Activated CD4-positive, alpha-beta T cell treated with anti-CD3 and anti-CD28 coated beads, Interleukin-2, amount 50 U/mL, for 4 hours (primary cell): ENCODE measurements around the gene FBN1.

ENCODE experiments used
- DNase-seq, 2 experiments: peaks; one replicate each; pipeline ENCODE4 v3.0.0-alpha.2; 2020

The FBN1 gene

GRCh38 chr15:48419896-48420295, 225.6 kb downstream of the FBN1 start:
- DNase-seq = no peak

GRCh38 chr15:48418343-48418742, 227.2 kb downstream of the FBN1 start:
- no peak for DNase-seq

DNA sequence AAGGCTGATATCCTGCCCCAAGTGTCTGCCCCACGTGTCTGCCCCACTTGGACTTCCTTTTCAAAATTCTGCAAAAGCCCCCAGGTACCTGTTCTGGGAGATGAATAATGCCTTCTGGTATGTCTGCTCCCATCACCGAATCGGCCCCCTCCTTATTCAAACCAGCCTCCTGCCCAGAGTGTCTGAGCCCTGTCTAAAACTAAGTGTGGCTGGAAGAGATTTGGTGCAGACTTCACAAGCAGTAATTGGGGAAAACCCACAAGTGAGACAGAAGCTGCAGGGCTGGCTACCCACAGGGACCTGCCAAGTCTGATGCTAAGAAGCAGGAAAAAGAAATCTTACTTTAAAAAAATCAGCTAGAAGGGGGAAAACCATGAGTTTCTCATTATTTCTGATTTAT, 229.2 kb downstream of the FBN1 start:
- DNase-seq = no peak

- no peak for DNase-seq
These were observed 230.2 kb downstream of the FBN1 start for GRCh38 chr15:48415036-48415886.

- DNase-seq = no peak
These were observed 231.5 kb downstream of the FBN1 start for GRCh38 chr15:48414015-48414414.

- DNase-seq = no peak
These were observed 232.2 kb downstream of the FBN1 start for GRCh38 chr15:48413304-48413703.

- DNase-seq = no peak
These were observed 233.4 kb downstream of the FBN1 start for GRCh38 chr15:48411971-48412591.

GRCh38 chr15:48409623-48410022, 235.9 kb downstream of the FBN1 start:
- DNase-seq = no peak

DNA sequence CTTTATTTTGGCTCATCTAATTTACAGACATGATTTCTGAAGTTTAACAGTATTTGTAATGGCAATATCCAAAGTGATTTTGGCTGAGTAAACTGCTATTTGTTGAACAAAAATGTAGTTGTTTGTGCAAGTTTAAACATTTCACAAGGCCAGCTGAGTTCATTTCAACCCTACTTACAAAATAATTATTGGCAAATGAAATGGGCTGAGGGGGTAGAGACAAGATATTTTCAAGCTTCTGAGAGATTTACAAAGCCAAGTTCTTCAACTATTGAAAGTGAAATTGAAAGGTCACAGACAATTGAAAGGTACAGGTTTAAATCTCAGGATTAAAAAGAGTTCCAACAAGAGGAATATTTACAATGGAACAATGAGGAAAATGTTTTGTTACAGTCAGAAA, 237.2 kb downstream of the FBN1 start:
- DNase-seq = no peak

- DNase-seq = no peak
These were observed 237.9 kb downstream of the FBN1 start for GRCh38 chr15:48407646-48408045.

GRCh38 chr15:48406911-48407310, 238.6 kb downstream of the FBN1 start:
- DNase-seq = no peak

DNA sequence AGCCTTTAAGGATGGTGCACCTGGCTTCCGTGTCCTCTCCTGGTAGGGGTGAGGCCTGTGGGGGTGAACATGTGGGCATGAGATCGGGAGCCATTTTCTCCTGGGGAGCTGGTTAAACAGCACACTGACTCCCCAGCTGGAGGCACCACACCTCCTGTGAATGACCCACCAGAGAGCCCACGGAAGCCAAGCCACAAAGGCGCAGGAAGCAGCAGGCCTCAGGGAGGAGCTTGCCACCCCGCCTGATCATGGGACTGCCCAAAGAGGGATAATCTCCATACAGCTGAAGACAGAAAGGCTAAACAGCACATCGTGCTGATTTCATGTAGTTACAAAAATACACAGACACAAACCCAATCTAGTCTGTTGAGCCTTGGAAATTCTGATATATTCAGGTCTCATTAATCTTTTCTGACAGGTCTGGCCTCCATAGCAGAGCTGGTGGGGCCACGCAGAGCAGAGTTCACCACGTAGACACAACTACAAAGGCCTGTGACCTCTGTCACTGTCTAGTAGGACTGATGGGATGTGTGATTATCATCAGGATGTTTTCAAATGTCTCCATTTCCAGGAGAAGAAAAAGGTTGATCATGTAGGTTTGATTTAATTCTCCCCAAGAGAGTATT, 239.1 kb downstream of the FBN1 start:
- no peak for DNase-seq

GRCh38 chr15:48402427-48403177, 242.9 kb downstream of the FBN1 start:
- no peak for DNase-seq

DNA sequence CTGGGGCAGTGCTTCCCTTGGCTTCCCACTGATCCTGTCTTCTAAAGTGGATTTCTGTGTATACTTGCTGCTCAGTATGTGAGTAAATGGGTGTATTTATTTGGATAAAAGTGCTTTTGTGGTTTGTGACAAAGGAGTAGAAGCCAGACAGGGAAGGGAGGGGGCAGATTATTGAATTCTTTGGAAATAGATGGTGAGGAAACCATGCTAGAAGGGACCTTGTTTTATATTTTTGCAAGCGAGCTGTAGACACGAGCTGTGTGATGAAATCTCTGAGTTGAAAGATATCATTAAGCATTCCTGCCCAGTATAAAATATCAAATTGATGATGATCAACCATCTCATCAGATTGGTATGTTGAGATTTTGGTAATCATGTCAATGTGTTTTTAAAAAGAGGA, 245.4 kb downstream of the FBN1 start:
- DNase-seq = no peak

GRCh38 chr15:48397841-48398240, 247.7 kb downstream of the FBN1 start:
- no peak for DNase-seq

DNA sequence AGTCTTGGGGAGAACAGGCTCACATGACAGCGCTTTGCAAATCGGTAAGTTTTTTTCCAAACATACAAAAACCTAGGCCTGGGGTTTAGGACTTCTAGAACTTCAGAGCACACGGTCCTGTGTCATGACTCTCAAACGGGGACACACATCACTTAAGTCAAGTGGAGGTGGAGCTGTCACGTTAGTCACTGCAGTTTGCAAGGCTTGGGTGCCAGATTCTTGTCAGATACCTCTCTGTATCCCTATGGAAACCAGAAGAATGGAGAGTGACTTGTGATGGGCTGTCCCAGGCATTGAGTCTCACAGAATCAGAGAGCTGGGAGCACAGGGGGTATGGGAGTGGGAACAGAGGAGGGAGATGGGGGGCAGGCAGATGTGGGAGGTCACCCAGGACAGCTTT, 249.5 kb downstream of the FBN1 start:
- DNase-seq = no peak

DNA sequence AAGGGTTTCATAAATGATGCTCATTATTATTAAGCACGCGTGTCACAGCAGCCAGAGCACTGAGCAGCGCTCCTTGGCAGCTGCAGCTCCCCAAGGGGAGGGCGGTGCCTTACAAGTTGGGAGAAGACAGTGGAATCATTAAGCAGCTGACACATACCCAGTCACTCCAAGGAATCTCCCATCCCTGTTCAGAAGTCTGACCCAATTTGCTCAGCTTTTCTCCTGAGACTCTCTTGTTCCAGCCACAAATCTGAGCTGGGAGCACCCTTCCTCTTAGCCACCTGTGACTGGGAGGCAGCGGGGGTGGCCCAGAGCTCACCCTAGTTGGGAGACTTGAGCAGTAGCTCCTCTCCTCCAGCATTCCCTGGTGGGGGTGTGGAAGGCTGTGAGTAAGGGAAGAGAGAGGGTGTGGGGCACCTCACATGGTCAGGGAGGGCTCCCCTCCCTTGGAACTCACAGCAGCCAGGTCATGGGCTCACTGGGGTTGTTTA, 249.9 kb downstream of the FBN1 start:
- DNase-seq = no peak

GRCh38 chr15:48394970-48395369, 250.5 kb downstream of the FBN1 start:
- no peak for DNase-seq

DNA sequence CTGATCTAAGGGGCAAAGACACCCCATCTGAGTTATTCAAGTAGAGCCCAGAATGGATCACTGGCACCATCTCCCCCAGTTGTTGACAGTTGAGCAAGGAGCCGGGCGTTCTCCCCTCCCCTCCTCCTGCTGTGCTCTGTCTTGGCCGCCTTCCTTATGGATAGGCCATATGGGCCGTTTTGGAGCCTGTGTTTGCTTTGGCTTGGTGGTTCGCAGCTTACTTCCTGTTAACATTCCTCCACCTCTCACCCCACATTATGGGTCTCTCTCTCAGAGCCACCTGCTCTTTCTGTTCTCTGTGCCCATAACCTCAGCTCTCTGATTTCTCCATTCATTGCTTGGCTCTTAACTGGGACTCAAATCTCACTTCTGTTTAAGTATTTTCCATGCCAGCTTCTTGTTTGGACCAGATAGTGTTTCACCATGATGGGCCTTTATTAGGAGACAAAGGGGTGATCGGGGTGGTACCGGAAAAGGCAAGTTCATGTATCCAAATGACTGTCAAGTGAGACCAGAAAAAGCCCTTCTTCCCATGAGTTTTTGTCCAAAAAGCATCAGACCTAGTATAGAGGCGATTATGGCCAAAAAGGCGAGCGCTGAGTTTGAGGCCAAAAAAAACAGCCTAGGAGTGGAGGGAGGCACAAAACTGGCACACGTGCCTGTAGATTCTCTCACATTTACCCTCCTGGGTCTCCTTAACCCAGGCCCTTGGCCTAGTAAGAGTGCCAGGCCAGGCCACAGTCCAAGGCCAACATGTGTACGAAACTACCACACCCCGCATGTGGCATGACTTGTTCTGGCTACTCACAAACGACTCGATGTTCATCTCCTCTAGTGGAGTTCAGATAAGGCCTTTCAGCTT, 251.6 kb downstream of the FBN1 start:
- DNase-seq = no peak

DNA sequence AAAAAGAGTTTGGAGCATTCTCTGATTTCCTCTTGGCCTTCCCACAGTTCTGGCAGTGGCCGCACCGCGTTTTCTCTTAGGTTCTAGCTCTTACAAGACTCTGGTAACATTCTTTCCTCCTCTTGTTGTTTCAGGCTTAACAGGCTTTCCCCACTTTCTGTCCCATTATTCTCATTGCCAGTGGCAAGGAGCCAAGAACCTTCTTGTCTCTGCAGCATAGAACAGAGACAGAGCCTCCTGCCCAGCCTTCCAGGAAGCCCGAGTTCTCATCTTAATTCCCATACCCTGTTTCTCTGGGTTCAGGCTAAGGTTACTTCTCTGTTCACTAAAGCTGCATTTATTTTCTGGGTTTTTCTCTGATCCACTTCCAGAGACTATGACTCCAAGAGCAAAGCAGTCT, 253.2 kb downstream of the FBN1 start:
- DNase-seq = no peak

DNA sequence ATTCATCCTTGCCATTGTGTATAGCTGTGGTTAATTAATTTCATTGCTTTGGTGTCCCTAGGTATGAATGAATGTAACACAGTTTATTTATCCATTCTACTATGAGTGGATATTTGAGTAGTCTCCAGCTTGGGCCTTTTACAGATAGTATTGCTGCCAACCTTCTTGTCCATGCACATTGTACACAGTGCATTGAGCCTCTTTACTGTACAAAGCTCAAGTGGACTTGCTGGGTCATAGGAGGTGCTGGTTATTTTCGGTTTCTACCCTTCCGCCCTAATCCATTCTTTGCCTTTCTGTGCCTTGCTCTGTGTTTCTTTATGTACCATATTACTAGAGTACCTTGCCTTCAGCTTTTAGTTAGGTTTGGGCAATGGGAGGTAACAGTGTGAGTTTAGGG, 253.6 kb downstream of the FBN1 start:
- DNase-seq = no peak

DNA sequence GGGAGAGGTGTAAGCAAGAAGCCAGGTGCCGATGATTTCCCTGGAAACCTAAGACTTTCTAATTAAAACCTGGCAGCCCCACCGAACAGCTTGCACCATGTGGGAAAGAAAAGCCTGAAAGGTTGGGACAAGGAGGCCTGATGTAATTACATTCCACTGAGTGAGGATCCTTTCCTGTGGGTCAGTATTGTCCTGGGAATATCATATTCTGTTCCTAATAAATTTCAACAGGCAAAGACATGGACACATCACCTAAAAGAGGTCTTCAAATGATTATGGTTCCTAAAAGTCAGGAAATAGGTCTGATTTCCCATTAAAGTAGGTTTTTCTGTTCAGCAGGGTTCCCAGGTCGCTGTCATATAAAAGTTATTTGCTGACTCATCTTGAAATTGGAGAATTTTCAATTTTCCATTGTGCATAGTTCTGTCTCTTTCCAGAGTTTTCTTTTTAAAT, 255.8 kb downstream of the FBN1 start:
- no peak for DNase-seq
